ENCODE data around the gene RAB11A.
A peak's percentile ranks its signal among the peaks of the same experiment; 100 is the strongest.

The RAB11A gene

DNA sequence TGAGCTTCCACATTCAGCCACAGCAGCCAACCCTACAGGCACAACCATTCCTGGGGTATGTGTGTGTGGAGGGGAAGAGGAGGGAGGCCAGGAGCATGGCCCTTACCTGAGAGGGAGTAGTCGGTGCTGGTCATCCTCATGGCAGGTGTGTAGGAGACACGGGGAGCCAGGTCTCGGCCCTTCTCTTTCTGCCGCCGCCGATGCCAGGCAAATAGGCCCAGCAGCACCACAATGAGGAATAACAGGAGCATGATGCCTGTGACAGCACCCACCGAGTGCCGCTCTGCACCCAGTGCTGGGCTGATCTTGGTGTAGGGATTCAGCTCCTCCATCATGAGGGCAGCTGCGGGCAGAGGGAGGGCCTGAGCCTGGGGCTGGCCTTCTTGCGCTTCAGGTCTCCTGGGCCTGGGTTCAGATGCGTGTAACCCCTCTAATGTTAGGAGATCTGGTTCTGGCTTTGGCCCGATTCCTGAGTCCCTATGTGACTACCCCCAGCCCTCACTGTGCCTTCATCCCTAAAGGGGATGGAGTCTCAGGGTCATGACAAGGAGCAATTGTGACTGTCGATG, 44.4 kb downstream of the RAB11A start:
- Histone ChIP-seq H3K4me1 (ENCODE audit: control insufficient read depth in 5 of 5, insufficient read depth in 5 of 5, low read length in 5 of 5) (peaks cover 0 to 8% (median 6%) of the 10 kb centered on the region in 5 donors), H3K27ac (ENCODE audit: low read depth, low read length) (no peak overlapping the region), H3K9me3 (ENCODE audit: control insufficient read depth in 5 of 5, low read length in 5 of 5) (no peaks in the 10 kb centered on the region), H3K36me3 (ENCODE audit: control insufficient read depth in 5 of 5, insufficient read depth in 5 of 5, low read length in 5 of 5) (peaks cover 0 to 51% (median 23%) of the 10 kb centered on the region in 5 donors), H3K9ac (ENCODE audit: low read length in 5 of 5) (no peak overlapping the region), H3K4me3 (ENCODE audit: low read depth in 1 of 5, low read length in 5 of 5) (no peak overlapping the region), H3K27me3 (ENCODE audit: control insufficient read depth in 5 of 5, insufficient read depth in 4 of 5, low read length in 5 of 5) (no peaks in the 10 kb centered on the region)

DNA sequence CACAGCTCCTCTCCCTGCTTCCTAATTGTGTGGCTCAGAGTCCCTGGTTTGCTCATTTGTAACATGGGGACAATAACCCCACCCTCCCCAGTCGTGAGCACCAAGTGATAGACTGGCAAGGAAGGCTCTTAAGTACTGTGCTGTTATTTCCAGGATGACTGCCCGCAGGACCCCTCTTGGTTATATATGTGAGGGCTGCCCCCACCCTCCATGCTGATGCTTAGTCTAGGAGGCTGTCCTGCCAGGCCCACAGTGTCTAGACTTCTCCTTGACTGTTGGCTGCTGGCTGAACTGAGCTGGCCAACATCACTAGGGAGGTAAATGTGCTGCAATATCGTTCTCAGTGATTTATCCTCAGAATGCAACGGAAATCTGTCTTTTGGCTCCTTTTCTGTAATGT, 45.1 kb downstream of the RAB11A start:
- Histone ChIP-seq H3K9me3 (ENCODE audit: control insufficient read depth in 5 of 5, low read length in 5 of 5) (no peaks in the 10 kb centered on the region), H3K27ac (ENCODE audit: low read depth, low read length) (no peak overlapping the region), H3K36me3 (ENCODE audit: control insufficient read depth in 5 of 5, insufficient read depth in 5 of 5, low read length in 5 of 5) (peaks cover 0 to 52% (median 23%) of the 10 kb centered on the region in 5 donors), H3K4me3 (ENCODE audit: low read depth in 1 of 5, low read length in 5 of 5) (no peak overlapping the region), H3K4me1 (ENCODE audit: control insufficient read depth in 5 of 5, insufficient read depth in 5 of 5, low read length in 5 of 5) (peaks cover 0 to 8% (median 6%) of the 10 kb centered on the region in 5 donors), H3K9ac (ENCODE audit: low read length in 5 of 5) (no peak overlapping the region), H3K27me3 (ENCODE audit: control insufficient read depth in 5 of 5, insufficient read depth in 4 of 5, low read length in 5 of 5) (no peaks in the 10 kb centered on the region)

GRCh38 chr15:65914981-65915925, 46.0 kb downstream of the RAB11A start:
- Histone ChIP-seq H3K9me3 (ENCODE audit: control insufficient read depth in 5 of 5, low read length in 5 of 5) (no peaks in the 10 kb centered on the region), H3K4me3 (ENCODE audit: low read depth in 1 of 5, low read length in 5 of 5) (no peak overlapping the region), H3K4me1 (ENCODE audit: control insufficient read depth in 5 of 5, insufficient read depth in 5 of 5, low read length in 5 of 5) (peaks cover 0 to 8% (median 6%) of the 10 kb centered on the region in 5 donors), H3K9ac (ENCODE audit: low read length in 5 of 5) (no peak overlapping the region), H3K27me3 (ENCODE audit: control insufficient read depth in 5 of 5, insufficient read depth in 4 of 5, low read length in 5 of 5) (no peaks in the 10 kb centered on the region), H3K27ac (ENCODE audit: low read depth, low read length) (no peak overlapping the region), H3K36me3 (ENCODE audit: control insufficient read depth in 5 of 5, insufficient read depth in 5 of 5, low read length in 5 of 5) (peaks cover 0 to 43% (median 14%) of the 10 kb centered on the region in 5 donors)

DNA sequence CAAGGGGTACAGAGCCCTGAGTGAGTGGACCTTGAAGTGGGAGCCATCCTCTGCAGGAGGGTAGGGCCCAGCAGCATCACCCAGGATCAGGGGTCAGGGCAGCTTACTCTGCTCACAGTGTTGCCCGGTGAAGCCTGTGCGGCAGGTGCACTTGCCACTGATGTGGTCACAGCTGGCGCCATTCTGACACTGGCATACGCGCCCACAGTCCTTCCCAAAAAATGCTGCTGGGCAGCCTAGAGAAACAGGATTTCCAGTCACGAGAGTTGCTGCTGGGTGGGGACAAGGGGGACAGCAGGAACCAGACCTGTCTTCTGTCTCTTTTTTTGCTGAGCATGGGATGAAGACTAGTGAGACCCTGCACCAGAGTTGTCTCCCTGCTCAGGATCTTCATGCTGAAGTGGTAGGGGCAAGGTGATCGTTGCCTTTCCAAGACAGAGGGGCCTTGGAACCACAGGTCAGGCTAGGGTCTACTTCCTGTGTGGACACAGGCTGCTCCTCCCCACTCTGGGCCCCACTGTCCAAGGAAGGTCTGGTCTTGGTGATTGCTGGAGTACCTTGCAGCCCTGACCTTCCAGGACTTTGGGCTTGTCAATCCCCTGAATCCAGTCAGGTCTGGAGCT, 46.9 kb downstream of the RAB11A start:
- Histone ChIP-seq H3K27me3 (ENCODE audit: control insufficient read depth in 5 of 5, insufficient read depth in 4 of 5, low read length in 5 of 5) (no peaks in the 10 kb centered on the region), H3K9ac (ENCODE audit: low read length in 5 of 5) (no peak overlapping the region), H3K4me1 (ENCODE audit: control insufficient read depth in 5 of 5, insufficient read depth in 5 of 5, low read length in 5 of 5) (peaks cover 0 to 8% (median 6%) of the 10 kb centered on the region in 5 donors), H3K27ac (ENCODE audit: low read depth, low read length) (no peak overlapping the region), H3K4me3 (ENCODE audit: low read depth in 1 of 5, low read length in 5 of 5) (no peak overlapping the region), H3K9me3 (ENCODE audit: control insufficient read depth in 5 of 5, low read length in 5 of 5) (no peaks in the 10 kb centered on the region), H3K36me3 (ENCODE audit: control insufficient read depth in 5 of 5, insufficient read depth in 5 of 5, low read length in 5 of 5) (peaks cover 0 to 34% (median 9%) of the 10 kb centered on the region in 5 donors)

DNA sequence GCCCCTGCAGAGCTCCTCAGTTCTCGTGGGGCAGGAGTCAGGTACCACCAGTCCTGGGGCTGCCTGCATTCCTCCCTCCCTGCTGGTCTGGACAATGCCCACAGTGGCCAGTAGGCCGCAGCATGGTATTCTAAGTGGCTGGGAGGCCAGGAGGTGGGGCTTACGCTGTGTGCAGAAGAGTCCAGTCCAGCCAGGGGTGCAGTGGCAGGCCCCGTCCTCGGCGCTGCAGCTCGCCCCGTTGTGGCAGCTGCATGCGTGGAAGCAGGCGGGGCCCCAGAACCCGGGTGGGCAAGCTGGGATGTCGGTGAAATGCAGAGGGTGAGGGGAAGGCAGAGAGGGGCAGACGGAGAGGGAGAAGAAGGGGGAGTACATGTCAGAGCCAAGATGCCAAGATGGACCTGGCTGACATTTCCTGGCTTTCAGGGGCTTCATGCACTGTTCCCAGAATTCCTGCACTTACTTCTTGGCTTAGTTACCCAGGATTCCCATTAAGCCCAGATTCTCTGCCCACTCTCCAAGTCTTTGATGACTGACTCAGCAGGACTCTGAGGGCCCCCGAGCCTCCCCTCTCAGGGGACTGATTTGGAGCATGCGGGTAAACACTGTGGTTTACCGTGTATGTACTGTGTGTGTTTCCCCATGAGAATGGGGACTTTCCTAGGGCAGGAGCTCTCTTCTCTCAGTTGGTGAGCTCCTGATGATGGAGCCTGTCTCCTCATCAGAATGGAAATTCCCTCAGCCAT, 47.5 kb downstream of the RAB11A start:
- Histone ChIP-seq H3K9me3 (ENCODE audit: control insufficient read depth in 5 of 5, low read length in 5 of 5) (no peaks in the 10 kb centered on the region), H3K4me3 (ENCODE audit: low read depth in 1 of 5, low read length in 5 of 5) (peak overlapping the region in 1 of 5 donors; percentile 9), H3K36me3 (ENCODE audit: control insufficient read depth in 5 of 5, insufficient read depth in 5 of 5, low read length in 5 of 5) (peaks cover 0 to 27% (median 4%) of the 10 kb centered on the region in 5 donors), H3K4me1 (ENCODE audit: control insufficient read depth in 5 of 5, insufficient read depth in 5 of 5, low read length in 5 of 5) (peaks cover 0 to 8% (median 6%) of the 10 kb centered on the region in 5 donors), H3K27me3 (ENCODE audit: control insufficient read depth in 5 of 5, insufficient read depth in 4 of 5, low read length in 5 of 5) (no peaks in the 10 kb centered on the region), H3K27ac (ENCODE audit: low read depth, low read length) (no peak overlapping the region), H3K9ac (ENCODE audit: low read length in 5 of 5) (no peak overlapping the region)

- H3K9me3 ChIP-seq (ENCODE audit: control insufficient read depth in 5 of 5, low read length in 5 of 5) = no peaks in the 10 kb centered on the region
- H3K27me3 ChIP-seq (ENCODE audit: control insufficient read depth in 5 of 5, insufficient read depth in 4 of 5, low read length in 5 of 5) = no peaks in the 10 kb centered on the region
- H3K4me3 ChIP-seq (ENCODE audit: low read depth in 1 of 5, low read length in 5 of 5) = no peak overlapping the region
- H3K36me3 ChIP-seq (ENCODE audit: control insufficient read depth in 5 of 5, insufficient read depth in 5 of 5, low read length in 5 of 5) = peaks cover 0 to 22% (median 0%) of the 10 kb centered on the region in 5 donors
- peaks cover 0 to 8% (median 6%) of the 10 kb centered on the region in 5 donors for H3K4me1 ChIP-seq (ENCODE audit: control insufficient read depth in 5 of 5, insufficient read depth in 5 of 5, low read length in 5 of 5)
- H3K27ac ChIP-seq (ENCODE audit: low read depth, low read length) = no peak overlapping the region
- H3K9ac ChIP-seq (ENCODE audit: low read length in 5 of 5) = no peak overlapping the region
Observed at GRCh38 chr15:65917407-65917756, 48.1 kb downstream of the RAB11A start.

DNA sequence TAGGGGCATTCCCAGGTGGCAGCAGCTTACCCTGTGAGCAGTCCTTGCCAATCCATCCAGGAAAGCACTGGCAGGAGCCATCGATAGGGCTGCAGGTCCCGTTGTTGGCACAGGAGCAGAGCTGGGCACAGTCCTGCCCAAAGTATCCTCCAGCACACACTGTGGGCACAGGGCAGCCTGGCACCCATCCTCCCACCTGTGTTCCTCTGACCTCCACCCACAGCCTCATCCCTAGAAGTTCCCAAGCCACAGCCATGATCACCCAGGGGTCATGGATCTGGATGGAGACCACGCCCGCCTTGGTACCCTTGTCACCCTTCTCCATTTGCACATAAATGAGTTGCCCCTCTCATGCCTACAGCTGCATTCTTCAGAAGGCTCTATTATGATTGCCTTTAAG, 48.6 kb downstream of the RAB11A start:
- Histone ChIP-seq H3K27me3 (ENCODE audit: control insufficient read depth in 5 of 5, insufficient read depth in 4 of 5, low read length in 5 of 5) (no peaks in the 10 kb centered on the region), H3K9ac (ENCODE audit: low read length in 5 of 5) (no peak overlapping the region), H3K4me3 (ENCODE audit: low read depth in 1 of 5, low read length in 5 of 5) (no peak overlapping the region), H3K9me3 (ENCODE audit: control insufficient read depth in 5 of 5, low read length in 5 of 5) (no peaks in the 10 kb centered on the region), H3K36me3 (ENCODE audit: control insufficient read depth in 5 of 5, insufficient read depth in 5 of 5, low read length in 5 of 5) (peaks cover 0 to 16% (median 0%) of the 10 kb centered on the region in 5 donors), H3K4me1 (ENCODE audit: control insufficient read depth in 5 of 5, insufficient read depth in 5 of 5, low read length in 5 of 5) (peaks cover 0 to 8% (median 6%) of the 10 kb centered on the region in 5 donors), H3K27ac (ENCODE audit: low read depth, low read length) (no peak overlapping the region)

- Histone ChIP-seq H3K27ac (ENCODE audit: low read depth, low read length) (no peak overlapping the region), H3K4me1 (ENCODE audit: control insufficient read depth in 5 of 5, insufficient read depth in 5 of 5, low read length in 5 of 5) (peaks cover 0 to 8% (median 6%) of the 10 kb centered on the region in 5 donors), H3K9ac (ENCODE audit: low read length in 5 of 5) (no peak overlapping the region), H3K4me3 (ENCODE audit: low read depth in 1 of 5, low read length in 5 of 5) (no peak overlapping the region), H3K9me3 (ENCODE audit: control insufficient read depth in 5 of 5, low read length in 5 of 5) (no peaks in the 10 kb centered on the region), H3K27me3 (ENCODE audit: control insufficient read depth in 5 of 5, insufficient read depth in 4 of 5, low read length in 5 of 5) (no peaks in the 10 kb centered on the region), H3K36me3 (ENCODE audit: control insufficient read depth in 5 of 5, insufficient read depth in 5 of 5, low read length in 5 of 5) (peaks cover 0 to 15% (median 0%) of the 10 kb centered on the region in 5 donors)
Observed at GRCh38 chr15:65918357-65918920, 49.1 kb downstream of the RAB11A start.

GRCh38 chr15:65918945-65919344, 49.7 kb downstream of the RAB11A start:
- Histone ChIP-seq H3K36me3 (ENCODE audit: control insufficient read depth in 5 of 5, insufficient read depth in 5 of 5, low read length in 5 of 5) (peaks cover 0 to 13% (median 0%) of the 10 kb centered on the region in 5 donors), H3K9ac (ENCODE audit: low read length in 5 of 5) (no peak overlapping the region), H3K4me1 (ENCODE audit: control insufficient read depth in 5 of 5, insufficient read depth in 5 of 5, low read length in 5 of 5) (peaks cover 0 to 8% (median 6%) of the 10 kb centered on the region in 5 donors), H3K9me3 (ENCODE audit: control insufficient read depth in 5 of 5, low read length in 5 of 5) (no peaks in the 10 kb centered on the region), H3K4me3 (ENCODE audit: low read depth in 1 of 5, low read length in 5 of 5) (no peak overlapping the region), H3K27ac (ENCODE audit: low read depth, low read length) (no peak overlapping the region), H3K27me3 (ENCODE audit: control insufficient read depth in 5 of 5, insufficient read depth in 4 of 5, low read length in 5 of 5) (no peaks in the 10 kb centered on the region)

All from subcutaneous abdominal adipose tissue (tissue), 5 donors.